Psoas muscle (tissue), 8 donors: ENCODE data around the gene ADARB1. TPM values are rescaled to one million over a fixed set of nuclear protein-coding genes. Genes with fewer than 3 reads are reported as not detected.

Experiments
- ATAC-seq, 4 donors: fragments of 200-7000 bp; cut with Tn5 transposase; one replicate each; pipeline ENCODE4 v1.9.1; 2020; ENCODE audit warnings: moderate library complexity in 3 of 4, mild to moderate bottlenecking in 2 of 4
- DNase-seq, 2 donors: peaks; one replicate each; pipeline ENCODE4 v3.0.0-alpha.2; 2020
- H3K27ac ChIP-seq: fragments of 200-600 bp; one replicate; pipeline ENCODE4 v1.8.0; 2022
- H3K27me3 ChIP-seq, 3 donors: fragments of 200-600 bp in 1 of 3; one replicate each; pipeline versions ENCODE4 v1.6.1 to v1.8.0; 2013 to 2022; ENCODE audit warnings: low read length in 2 of 3, mild to moderate bottlenecking in 2 of 3, moderate library complexity in 1 of 3; ENCODE audit not compliant: insufficient read depth in 3 of 3
- H3K36me3 ChIP-seq, 2 donors: fragments of 200-600 bp in 1 of 2; one replicate each; pipeline versions ENCODE4 v1.6.1 to v1.8.0; 2013 to 2022; ENCODE audit warnings: low read depth in 1 of 2, mild to moderate bottlenecking in 1 of 2, moderate library complexity in 1 of 2; ENCODE audit not compliant: insufficient read depth in 1 of 2
- H3K4me1 ChIP-seq: fragments of 200-600 bp; one replicate; pipeline ENCODE4 v1.8.0; 2022
- H3K4me3 ChIP-seq: fragments of 200-600 bp; one replicate; pipeline ENCODE4 v1.8.0; 2022; ENCODE audit warnings: mild to moderate bottlenecking
- H3K9me3 ChIP-seq: fragments of 200-600 bp; one replicate; pipeline ENCODE4 v1.8.0; 2022
- CTCF ChIP-seq: fragments of 200-600 bp; IDR thresholded peaks from one replicate; pipeline ENCODE4 v1.8.0; 2022; ENCODE audit warnings: antibody characterized with exemption
- WGBS, 3 donors: extraction: QIAGEN DNeasy Blood & Tissue Kit; methylation state at CpG; one replicate each; pipeline versions ENCODE4 v1.1.6 to v1.1.7; 2013; 5-methylcytosine and 5-hydroxymethylcytosine counted together
- intact Hi-C, 2 donors: fragments of 100-400 bp; cut with DNase I; formaldehyde crosslinking; loops; one replicate each; pipeline versions ENCODE4 v1.11.0 to v1.14.2; 2022
- polyA plus RNA-seq, 3 donors: library from polyadenylated mRNA; stranded (reverse); fragments of 200-250 nt; gene quantifications; one replicate each; pipeline ENCODE4 v1.2.3, GENCODE V29; 2013
- total RNA-seq, 4 donors: library from RNA; stranded (reverse); fragmentation: NEBNext Ultra II Directional in 2 of 4; extraction: Animal tissue kit (Norgen Biotek cat#: 25700) in 2 of 4; gene quantifications; one replicate each; pipeline versions ENCODE4 v1.2.1 to v1.2.4, GENCODE V29; 2021 to 2023
- donor health status: healthy with polysubstance abuse.
- donor health status: DM: no; HTN: no; CAD: no; lungs with moderate emphysema.
- donor health status: Bipolar disorder and iron deficiency.
- donor health status: healthy.
- donor health status: DM: yes; HTN: yes; CAD: no.
- donor health status: DM: no; HTN: no; CAD: no.
- donor health status: DM: no; HTN: no; CAD: no.
- donor health status: DM: yes; HTN: yes; CAD: no.

ADARB1 gene
- total and polyA plus RNA-seq, 7 donors, result 3.8 to 22.7 (median 6.9) TPM

- Histone ChIP-seq H3K27ac (no peak overlapping the region), H3K9me3 (no peaks in the 10 kb centered on the region), H3K4me1 (peaks cover 37% of the 10 kb centered on the region), H3K36me3 (no peaks in the 10 kb centered on the region), H3K27me3 (no peaks in the 10 kb centered on the region), H3K4me3 (no peak overlapping the region)
- intact Hi-C loops, result loop anchor here in 1 of 2 donors (5.0 kb wide), 1 partner anchor 34 kb away; no protein-coding TSS in a partner anchor
- ATAC-seq (no peak), DNase-seq (no peak)
- no peak for TF ChIP-seq CTCF
- WGBS, 3 donors, result 72 to 78% (median 73%) methylated on average over 18 of the region's 18 CpGs
These were observed 36.7 kb downstream of the ADARB1 start for GRCh38 chr21:45110873-45111624.

GRCh38 chr21:45111703-45112102 lies 37.3 kb downstream of the ADARB1 start:
- Histone ChIP-seq H3K27me3 (no peaks in the 10 kb centered on the region), H3K27ac (no peak overlapping the region), H3K36me3 (no peaks in the 10 kb centered on the region), H3K4me1 (peaks cover 31% of the 10 kb centered on the region), H3K9me3 (no peaks in the 10 kb centered on the region), H3K4me3 (no peak overlapping the region)
- intact Hi-C loops, result loop anchor here in 1 of 2 donors (5.0 kb wide), 1 partner anchor 34 kb away; no protein-coding TSS in a partner anchor
- 70 to 82% (median 75%) methylated on average over 5 of the region's 5 CpGs for WGBS, 3 donors
- TF ChIP-seq CTCF, result no peak
- no peak for DNase-seq
- no peak for ATAC-seq

- Histone ChIP-seq H3K4me3 (no peak overlapping the region), H3K36me3 (no peaks in the 10 kb centered on the region), H3K4me1 (peaks cover 29% of the 10 kb centered on the region), H3K27ac (no peak overlapping the region), H3K27me3 (no peaks in the 10 kb centered on the region), H3K9me3 (no peaks in the 10 kb centered on the region)
- DNase-seq (no peak), ATAC-seq (no peak)
- intact Hi-C loops, result loop anchor here in 1 of 2 donors (5.0 kb wide), 1 partner anchor 35 kb away; no protein-coding TSS in a partner anchor
- 82 to 87% (median 83%) methylated on average over 3 of the region's 3 CpGs for WGBS, 3 donors
- TF ChIP-seq CTCF, result no peak
These were observed 38.0 kb downstream of the ADARB1 start for GRCh38 chr21:45112371-45112770.

GRCh38 chr21:45113543-45113942 lies 39.2 kb downstream of the ADARB1 start:
- Histone ChIP-seq H3K4me1 (peaks cover 29% of the 10 kb centered on the region), H3K27me3 (no peaks in the 10 kb centered on the region), H3K9me3 (no peaks in the 10 kb centered on the region), H3K27ac (no peak overlapping the region), H3K4me3 (no peak overlapping the region), H3K36me3 (no peaks in the 10 kb centered on the region)
- DNase-seq, result no peak
- no peak for TF ChIP-seq CTCF
- intact Hi-C loops, result loop anchor here in 1 of 2 donors (5.0 kb wide), 1 partner anchor 36 kb away; no protein-coding TSS in a partner anchor
- 35 to 40% (median 37%) methylated on average over 6 of the region's 6 CpGs for WGBS, 3 donors
- peak; percentile 9 to 49 (median 40) for ATAC-seq
